OCI-M2 (cell line): ENCODE data around the gene ADGRV1.
"Not testable (repeated sequence)": the region's sequence is repeated elsewhere in the genome, so short reads cannot be mapped to it uniquely, and the experiment has no call there.

Source experiments
- DNase-seq: peaks from one replicate; lab custom pipeline; 2025; ENCODE audit not compliant: unreplicated experiment; lab: John Stamatoyannopoulos, UW

ADGRV1 gene

DNA sequence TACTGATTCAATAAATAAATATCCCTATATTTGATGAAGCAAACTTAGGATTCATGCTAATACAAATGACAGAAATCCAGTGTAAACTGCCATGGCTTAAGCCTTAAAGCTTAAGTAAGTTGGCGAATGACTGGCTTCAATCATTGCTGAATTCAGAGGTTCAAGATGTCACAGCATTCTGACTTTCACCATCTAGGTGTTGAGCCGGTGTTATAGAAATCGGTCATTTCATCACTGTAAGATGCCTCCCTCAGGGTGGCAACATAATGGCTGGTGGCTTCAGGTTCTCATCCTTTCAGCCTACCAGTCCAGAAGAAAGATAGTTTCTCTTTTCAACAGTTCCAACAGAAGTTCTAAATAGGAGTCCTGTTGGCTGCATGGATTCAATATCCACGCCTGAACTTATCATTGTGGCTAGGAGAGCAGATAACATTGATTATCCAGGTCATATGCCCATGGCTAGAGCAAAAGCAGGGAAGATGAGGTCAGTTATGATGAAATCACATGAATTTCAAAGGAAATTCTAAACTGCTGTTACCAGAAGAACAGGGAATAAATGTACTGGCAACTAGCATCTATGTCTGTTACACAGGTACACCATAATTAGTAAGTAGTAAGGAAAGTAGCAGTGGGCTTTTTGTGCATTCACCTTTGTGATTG lies 460.2 kb downstream of the ADGRV1 start:
- DNase-seq: no peak

DNA sequence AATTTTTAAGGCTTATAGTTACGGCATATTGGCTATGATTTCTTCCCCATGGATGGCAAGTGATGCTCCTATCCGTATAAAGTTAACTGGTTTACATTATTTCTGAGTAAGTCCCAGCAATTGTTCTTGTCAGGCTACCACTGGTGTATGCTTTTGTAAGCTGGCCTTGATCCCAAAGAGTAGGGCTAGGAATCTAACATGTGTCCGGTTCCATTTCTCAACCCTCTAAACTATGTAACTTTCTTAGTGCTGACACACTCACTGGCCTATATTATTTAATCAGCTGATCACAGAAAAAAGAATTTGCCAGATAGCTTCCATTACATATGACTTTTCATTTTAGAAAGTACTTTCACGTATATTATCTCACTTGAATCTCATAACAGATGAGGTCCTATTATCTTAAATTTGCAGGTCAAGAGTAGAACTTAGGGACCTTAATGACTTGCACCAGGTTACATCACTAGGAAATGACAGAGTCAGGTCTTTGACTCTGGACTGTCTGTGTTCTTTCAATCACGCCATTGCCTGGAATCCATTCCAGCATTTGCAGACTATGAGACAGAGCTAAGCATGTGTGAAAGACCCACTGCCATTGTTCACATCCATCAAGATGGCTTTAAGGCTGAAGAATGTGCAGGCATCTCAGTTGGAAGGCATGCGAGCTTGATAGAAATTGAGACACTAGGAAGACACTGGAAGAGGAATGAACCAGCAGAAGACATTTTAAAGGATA lies 461.6 kb downstream of the ADGRV1 start:
- DNase-seq: no peak

DNA sequence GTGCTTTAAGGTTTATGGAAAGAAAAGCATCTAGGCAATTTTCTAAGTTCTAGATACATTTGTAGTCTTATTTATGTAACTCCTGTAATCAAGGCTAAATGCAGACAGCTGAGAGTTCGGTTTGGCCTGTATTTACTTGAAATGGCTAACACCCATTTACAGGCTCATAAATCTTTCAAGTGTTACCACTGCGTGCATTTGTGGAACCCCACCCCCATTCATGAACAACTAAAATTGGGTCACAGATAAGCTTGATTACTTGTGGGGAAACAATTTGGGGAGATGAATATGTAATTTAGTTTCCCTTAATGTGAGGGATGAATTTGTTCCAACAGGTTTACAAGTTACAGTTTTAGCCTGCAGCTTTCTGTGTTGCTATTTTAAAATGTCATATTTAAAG lies 463.9 kb downstream of the ADGRV1 start:
- no peak for DNase-seq

DNA sequence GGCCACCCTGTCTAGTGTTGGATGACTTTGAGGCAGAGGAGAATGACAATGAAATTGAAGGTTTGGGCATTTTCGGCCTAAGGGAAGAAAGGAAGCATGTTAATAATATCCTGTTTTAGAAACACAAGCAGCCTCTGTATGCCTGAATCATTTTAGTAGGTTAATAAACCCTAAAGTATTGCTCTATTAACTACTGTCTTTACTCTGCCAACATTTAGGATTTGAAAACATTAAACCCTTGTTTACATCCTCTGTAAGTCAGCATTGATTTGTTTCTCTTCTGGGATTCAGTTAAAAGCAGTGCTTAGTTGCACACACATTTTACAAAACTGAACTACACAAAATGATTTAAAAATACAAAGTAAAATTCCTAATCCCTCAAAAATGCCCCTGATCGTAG lies 465.6 kb downstream of the ADGRV1 start:
- DNase-seq: no peak

DNA sequence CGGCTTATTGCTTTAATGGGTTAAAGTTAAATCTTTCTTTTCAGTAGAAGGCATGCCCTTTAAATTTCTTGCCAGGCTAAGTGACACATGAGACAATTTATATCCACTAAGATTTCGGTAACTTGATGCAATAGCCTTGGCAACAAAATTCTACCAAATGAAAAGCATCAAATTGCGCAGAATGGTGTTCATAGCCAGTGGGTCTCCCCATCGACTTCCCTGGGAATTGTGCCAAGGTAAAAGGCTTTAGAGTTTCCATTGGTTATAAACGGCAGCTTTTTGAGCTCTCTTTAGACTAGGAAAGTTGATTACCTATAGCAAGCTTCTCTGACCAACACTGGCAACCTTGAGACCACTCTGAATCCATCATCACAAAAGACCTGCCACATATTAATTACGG lies 466.1 kb downstream of the ADGRV1 start:
- DNase-seq: no peak

DNA sequence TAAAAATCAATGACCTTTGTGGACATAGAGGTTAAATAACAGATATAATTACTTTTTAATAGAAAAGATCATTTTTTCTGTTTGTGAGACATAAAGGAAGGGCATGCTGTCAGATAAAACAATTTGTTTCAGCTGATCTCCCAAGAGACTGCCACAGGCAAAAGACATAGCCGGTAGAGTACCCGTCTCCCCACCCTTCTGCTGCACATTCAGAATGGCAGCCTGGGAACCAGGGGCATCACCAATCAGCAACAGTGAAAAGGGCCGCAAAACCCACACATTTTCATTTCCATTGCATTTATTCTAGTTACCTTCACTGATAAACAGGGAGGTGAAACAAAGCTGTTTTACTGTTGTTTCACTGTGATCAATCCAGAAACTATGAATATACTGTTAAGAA lies 466.9 kb downstream of the ADGRV1 start:
- no peak for DNase-seq

DNA sequence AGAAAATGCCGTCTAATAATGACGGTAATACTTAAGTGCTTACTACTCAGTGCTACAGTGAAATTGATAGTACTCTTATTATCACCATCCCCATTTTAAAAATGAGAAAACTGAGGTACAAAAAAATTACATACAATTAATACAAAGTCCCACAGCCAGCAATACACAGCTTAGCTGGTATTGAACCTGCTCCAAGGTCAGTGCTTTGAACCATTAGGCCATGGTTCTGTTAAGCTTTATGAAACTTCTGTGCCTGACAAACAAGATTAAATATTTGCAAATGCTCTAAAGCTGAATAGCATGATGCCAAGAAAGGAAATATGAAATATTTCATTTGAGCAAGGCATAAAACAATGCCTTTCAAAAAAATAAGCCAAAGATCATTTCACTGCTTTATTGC lies 467.4 kb downstream of the ADGRV1 start:
- DNase-seq: no peak

DNA sequence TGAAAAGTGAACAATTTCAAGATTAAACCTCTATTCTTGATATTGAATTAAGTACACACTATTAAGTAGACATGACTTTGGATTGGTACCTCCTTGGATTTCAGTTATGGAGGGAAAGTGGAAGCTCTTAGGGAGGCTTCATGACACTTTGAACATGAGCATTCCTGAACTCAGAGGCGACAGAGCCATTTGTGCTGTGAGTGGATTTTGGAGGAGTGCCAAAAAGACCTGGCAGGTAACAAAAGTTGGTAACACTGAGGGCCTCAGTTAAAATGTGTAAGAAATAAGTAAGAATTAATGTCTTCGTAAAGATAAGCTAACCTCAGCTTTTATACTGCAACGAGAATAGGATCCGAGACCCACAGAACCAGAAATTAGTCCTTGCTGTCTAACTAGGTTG lies 467.9 kb downstream of the ADGRV1 start:
- no peak for DNase-seq

DNA sequence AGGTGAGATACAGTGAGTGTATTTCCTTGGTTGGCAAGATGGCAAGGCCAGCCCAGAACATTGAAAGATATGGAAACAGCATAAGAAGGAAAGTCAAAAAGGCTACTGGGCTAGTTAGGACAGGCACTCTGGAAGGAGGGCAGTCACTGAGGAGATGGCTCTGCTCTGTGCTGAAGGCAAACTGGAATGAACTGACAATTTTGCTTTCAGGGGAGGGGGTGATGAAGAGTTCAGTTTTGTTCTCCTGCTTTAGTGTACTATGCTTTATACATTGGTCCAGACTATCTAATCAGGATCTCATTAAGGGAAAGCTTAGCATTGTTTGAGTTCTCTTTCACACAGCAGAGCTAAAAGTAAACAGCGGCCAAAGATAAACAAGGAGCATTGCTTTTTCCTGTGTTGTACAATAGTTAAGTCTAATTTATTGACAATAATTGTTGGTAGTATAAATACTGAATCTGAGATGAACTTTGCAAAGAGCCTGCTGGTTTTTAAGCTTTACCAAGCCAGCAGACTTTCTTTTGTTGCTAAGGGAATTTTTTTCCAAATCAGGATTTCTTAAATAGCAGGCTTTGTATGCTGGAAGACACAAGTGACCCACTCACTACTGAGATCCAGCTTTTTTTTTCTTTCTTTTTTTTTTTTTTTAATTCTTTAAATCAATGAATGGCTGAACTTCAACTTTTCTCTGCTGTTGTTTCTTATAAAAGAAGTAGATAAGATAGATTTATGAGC lies 469.0 kb downstream of the ADGRV1 start:
- no peak for DNase-seq

DNA sequence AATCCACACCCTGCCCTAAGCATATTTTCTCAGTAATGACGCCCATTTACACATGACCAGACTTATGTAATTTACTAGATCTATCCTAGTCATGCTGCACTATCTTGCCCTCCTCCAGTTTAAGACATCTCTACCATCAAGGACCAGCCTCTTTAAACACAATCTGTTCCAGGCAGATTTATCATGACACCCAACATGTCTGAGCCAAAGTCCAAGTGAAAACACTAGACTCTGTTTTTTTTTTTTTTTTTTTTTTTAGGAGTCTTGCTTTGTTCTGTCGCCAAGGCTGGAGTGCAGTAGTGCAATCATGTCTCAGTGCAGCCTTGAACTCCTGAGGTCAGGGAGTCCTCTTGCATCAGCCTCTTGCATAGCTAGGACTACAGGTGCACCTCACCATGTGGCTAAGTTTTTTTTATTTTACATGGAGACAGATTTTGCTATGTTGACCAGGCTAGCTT lies 469.9 kb downstream of the ADGRV1 start:
- no peak for DNase-seq

DNA sequence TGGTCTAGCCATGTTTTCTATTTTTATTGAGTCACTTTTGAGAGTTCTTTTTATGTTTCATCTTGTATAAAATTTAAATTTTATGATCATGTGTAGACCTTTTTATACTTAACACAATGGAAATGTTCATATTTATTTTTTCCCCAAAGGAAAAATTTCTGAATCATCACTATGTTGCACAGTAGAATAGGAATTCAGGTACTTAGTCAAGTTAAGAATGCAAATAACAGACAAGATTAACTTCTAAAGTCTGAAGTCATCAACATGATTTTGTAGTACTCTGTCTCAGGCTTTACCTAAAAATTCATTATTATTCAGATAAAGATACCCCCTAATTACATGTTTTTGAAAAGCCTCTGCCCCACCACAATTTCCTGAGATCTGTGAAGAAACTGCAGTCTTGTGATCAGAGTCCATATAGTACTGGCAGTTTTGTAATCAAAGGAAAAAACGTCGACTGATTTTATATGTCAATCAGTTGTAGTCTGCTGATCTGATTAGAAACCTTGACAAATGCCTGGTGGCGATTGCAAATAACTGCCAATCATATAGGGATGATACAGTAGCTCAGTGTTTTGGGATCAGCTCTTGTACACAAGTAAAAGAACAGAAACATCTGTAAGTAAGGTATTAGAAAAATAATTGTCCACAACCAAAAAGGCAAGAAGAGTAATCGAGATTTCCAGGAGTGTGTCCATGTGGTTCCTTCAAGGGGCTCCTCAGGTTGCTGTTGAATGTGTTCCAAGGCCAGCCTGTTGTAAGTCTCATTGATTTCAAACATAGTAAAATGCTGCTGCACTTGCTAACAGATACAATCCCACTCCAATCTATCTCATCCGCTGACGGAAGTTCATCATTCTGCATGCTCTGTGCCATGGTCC lies 472.2 kb downstream of the ADGRV1 start:
- no peak for DNase-seq

DNA sequence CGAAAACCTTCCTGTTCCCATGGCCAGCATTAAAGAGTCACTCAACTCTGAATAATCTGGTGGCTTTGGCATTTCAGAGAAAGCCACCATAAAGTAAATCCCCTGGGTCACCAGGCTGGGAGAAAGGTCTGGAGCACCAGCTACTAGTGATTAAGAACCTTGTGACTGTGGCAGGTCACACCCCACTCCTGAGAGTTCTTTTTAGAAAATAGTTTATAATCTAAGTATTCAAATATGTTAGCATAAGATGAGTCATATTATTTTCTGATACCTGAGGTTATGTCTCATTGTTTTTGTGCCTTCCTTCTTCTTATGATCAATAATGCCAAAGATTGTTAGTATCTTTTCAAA lies 472.8 kb downstream of the ADGRV1 start:
- no peak for DNase-seq

DNA sequence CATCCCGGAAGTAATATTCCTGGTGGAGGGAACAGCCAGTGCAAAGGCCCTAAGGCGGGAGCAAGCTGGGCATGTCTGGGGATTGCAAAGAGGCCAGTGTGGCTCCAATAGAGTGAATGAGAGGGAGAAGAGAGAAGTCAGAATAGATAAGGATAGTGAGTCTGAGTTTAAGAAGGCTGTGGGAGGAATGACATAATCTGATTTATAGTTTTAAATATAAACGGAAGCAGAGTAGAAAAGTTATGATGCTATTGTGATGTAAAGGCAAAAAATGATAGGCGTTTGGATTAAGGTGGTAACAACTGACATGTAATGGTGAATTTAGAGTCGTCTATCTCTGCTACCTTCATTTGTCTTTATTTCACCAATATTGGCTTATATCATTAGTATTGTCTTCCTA lies 473.5 kb downstream of the ADGRV1 start:
- no peak for DNase-seq

DNA sequence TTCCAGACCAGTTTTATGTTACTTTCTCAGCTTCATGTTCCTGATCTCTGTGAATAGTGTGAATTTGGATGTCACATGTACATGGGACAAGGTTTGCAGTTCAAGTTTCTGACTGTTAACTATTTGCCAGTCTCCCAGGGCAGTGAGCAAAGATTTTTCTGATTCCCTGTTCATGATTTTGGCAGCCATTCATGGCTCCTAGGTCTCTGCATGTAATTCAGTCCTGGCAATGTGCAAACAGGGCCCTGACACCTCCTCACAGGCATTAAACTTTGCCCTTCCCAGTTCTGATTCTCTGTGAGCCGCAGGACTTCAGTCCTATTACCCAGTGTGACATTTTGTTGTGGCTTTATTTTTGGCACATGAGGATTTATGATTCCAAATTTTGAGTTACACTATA lies 474.8 kb downstream of the ADGRV1 start:
- DNase-seq: no peak

DNA sequence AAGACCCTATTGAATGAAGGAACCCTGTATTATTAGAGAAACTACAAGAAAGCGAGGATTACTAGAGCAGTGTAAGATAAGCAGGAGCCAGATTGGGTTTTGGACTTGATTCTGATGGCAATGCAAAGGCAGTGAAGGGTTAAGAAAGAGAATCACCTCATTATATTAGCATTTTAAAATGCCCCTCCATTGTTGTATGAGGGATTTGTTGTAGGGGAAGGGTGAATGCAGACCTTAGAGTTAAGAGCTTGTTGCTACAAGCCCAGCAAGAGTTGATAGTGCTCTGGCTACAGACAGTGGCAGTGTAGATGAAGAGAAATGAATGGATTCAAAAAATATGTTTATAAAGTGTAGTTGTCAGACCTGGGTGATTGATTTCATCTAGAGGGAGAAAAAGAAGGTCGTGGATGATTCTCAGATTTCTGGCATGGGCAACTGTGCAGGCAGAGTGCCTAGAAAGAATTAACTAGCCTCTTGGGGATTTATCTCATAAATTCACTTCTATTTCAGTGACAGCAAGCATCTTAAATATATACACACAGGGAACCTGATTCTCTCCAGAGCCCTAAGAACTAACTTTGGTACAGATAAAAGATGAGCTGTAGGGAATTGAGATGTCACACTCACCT lies 479.7 kb downstream of the ADGRV1 start:
- no peak for DNase-seq

DNA sequence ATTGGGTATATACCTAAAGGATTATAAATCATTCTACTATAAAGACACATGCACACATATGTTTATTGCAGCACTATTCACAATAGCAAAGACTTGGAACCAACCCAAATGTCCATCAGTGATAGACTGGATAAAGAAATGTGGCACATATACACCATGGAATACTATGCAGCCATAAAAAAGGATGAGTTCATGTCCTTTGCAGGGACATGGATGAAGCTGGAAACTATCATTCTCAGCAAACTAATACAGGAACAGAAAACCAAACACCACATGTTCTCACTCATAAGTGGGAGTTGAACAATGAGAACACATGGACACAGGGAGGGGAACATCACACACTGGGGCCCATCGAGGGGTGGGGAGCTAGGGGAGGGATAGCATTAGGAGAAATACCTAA lies 482.5 kb downstream of the ADGRV1 start:
- DNase-seq: not testable (repeated sequence)

DNA sequence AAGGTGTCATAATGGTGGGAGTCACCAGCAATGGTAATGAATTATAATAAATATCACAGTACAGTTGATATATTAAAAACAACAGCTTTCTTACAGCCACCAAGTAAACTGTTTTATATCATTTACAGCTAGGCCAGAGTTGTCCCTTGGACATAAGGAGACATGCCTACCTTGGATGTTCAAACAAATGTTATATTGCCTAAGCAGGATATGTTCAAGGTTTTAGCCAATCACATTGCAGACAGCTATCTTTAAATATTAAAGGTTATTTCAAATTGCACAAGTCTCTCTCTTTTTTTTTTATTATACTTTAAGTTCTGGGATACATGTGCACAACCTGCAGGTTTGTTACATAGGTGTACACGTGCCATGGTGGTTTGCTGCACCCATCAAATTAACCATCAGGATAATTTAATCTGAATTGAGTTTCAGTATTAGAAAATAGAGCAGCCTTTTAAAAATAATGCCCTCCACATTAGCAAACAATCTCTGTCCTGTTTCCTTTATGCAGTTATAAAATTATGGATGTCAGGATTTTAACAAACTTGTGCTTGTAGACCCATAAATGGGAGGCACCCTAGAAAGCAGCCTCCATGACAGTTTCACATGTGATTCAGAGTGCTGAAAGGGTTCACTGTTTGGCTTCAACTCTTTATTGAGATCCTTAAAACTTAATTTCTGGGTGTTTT lies 483.8 kb downstream of the ADGRV1 start:
- DNase-seq: no peak

DNA sequence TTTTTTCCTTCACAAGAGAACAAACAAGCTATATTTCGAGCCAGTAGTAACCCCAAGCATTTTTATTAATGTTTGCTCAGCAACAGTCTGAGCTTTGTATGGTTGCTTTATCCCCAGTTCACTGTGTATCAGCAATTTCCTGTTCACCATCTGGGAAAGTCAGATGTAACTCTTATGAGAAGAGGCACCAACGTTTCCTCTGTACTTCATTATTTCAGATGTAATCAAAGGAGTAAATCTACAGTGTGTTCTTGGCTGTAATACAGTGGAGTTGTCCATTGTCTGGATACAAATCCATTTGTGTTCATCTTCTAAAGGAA lies 484.3 kb downstream of the ADGRV1 start:
- no peak for DNase-seq

DNA sequence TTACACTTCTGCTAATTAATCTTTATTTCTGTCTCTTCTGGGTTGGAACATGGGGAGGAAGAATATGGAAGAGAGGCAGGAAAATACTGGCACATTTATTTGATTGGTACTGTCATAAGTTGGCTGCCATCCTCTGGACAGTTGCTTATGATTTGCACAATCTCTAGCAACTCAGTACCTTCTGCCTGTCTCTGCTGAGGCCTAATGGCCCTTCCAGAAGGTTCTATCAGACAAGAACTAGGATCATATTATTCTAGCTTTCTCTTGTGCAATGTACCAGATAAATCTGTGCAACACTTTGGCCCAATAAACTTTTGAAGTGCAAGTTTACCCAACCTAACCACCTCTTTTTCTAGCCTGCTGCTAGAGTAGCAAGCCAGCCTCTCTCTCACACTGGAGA lies 489.5 kb downstream of the ADGRV1 start:
- no peak for DNase-seq

DNA sequence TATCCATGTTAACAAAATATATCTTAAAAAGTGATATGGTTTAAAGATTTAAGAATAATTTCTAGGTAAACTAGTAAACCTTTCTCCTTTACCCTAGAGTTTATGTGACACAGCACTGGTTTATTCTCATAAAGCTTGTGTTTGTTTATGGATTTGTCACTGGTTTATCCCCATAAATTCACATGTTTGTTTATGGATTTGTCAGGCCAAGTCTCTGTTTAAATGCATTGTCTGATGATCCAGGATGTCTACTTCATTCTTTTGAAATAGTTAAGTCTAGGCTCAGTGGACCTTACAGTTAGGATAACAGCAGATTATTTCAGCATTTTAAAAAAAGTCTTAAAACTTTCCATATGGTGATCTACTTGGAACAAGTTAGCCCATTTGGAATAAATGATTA lies 490.5 kb downstream of the ADGRV1 start:
- DNase-seq: no peak
